PC-3 (cell line): ENCODE results near the gene SFXN2. TPM values are rescaled to one million over a fixed set of nuclear protein-coding genes. Genes with fewer than 3 reads are reported as not detected.
"Not testable (repeated sequence)": the region's sequence is repeated elsewhere in the genome, so short reads cannot be mapped to it uniquely, and the experiment has no call there.

ENCODE experiments used
- ATAC-seq: fragments of 200-7000 bp; cut with Tn5 transposase; 2 replicates; pipeline ENCODE4 v1.9.1; 2020; ENCODE audit warnings: mild to moderate bottlenecking, moderate library complexity
- Bru-seq: library from RNA; stranded (reverse); fragments of 400-500 nt; gene quantifications from one replicate; lab custom pipeline; 2021; lab: Mats Ljungman, UMichigan
- BruChase-seq, 2 experiments: library from RNA; stranded (reverse); fragments of 400-500 nt; gene quantifications; one replicate each; lab custom pipeline; 2021; lab: Mats Ljungman, UMichigan
- BruUV-seq: library from RNA; stranded (reverse); fragments of 400-500 nt; replicated peaks from 2 replicates; lab custom pipeline; 2021; lab: Mats Ljungman, UMichigan
- CTCF ChIA-PET: fragments of 300-600 bp; sonication (Branson Sonifier 250); formaldehyde crosslinking; loops from one replicate; lab custom pipeline; 2022; ENCODE audit warnings: antibody characterized with exemption; lab: Charles Lee
- POLR2A ChIA-PET: fragments of 300-600 bp; sonication (Branson Sonifier 250); formaldehyde crosslinking; loops from one replicate; lab custom pipeline; 2022; ENCODE audit warnings: antibody characterized with exemption; ENCODE audit not compliant: unreplicated experiment; lab: Charles Lee
- DNase-seq: peaks from one replicate; pipeline ENCODE4 v3.0.0-alpha.2; 2015
- H2AFZ ChIP-seq: fragments of 300-600 bp; sonication (generic); 2 replicates; pipeline ENCODE4 v1.6.0; 2016; ENCODE audit warnings: antibody characterized with exemption, low read length
- H3F3A ChIP-seq: fragments of 300-600 bp; sonication (generic); one replicate; pipeline ENCODE4 v1.6.0; 2017; ENCODE audit warnings: antibody characterized with exemption, low read length, control low read depth, mild to moderate bottlenecking; ENCODE audit not compliant: unreplicated experiment
- H3K27ac ChIP-seq: fragments of 300-600 bp; sonication (generic); 2 replicates; pipeline ENCODE4 v1.5.1; 2016; ENCODE audit warnings: mild to moderate bottlenecking, low read length
- H3K27me3 ChIP-seq: fragments of 300-600 bp; sonication (generic); 2 replicates; pipeline ENCODE4 v1.6.1; 2016; ENCODE audit warnings: low read length, mixed read lengths
- H3K36me3 ChIP-seq: fragments of 300-600 bp; sonication (generic); 2 replicates; pipeline ENCODE4 v1.6.1; 2016; ENCODE audit warnings: low read depth, mixed run types, low read length, mixed read lengths
- H3K4me1 ChIP-seq: fragments of 300-600 bp; sonication (generic); 2 replicates; pipeline ENCODE4 v1.5.1; 2016; ENCODE audit warnings: low read length; ENCODE audit not compliant: insufficient read depth
- H3K4me2 ChIP-seq: fragments of 300-600 bp; sonication (generic); 2 replicates; pipeline ENCODE4 v1.6.0; 2016; ENCODE audit warnings: low read length
- H3K4me3 ChIP-seq: fragments of 300-600 bp; sonication (generic); 2 replicates; pipeline ENCODE4 v1.5.1; 2016; ENCODE audit warnings: mild to moderate bottlenecking, low read length, mixed read lengths
- H3K79me2 ChIP-seq: fragments of 300-600 bp; sonication (generic); 2 replicates; pipeline ENCODE4 v1.6.1; 2017; ENCODE audit warnings: low read length, mixed read lengths
- H3K9ac ChIP-seq: fragments of 300-600 bp; sonication (generic); 2 replicates; pipeline ENCODE4 v1.6.0; 2016; ENCODE audit warnings: mild to moderate bottlenecking, low read length
- H3K9me2 ChIP-seq: fragments of 300-600 bp; sonication (generic); replicated peaks from 2 replicates; pipeline ENCODE4 v1.6.1; 2016; ENCODE audit warnings: mixed run types, low read length, mixed read lengths
- H3K9me3 ChIP-seq: fragments of 300-600 bp; sonication (generic); 2 replicates; pipeline ENCODE4 v1.6.1; 2016; ENCODE audit warnings: low read length, mixed read lengths
- H4K20me1 ChIP-seq: fragments of 300-600 bp; sonication (generic); 2 replicates; pipeline ENCODE4 v1.6.1; 2016; ENCODE audit warnings: low read length, mixed read lengths
- CTCF ChIP-seq: fragments of 300-600 bp; sonication (generic); conservative IDR thresholded peaks from 2 replicates; pipeline ENCODE4 v1.5.1; 2017; ENCODE audit warnings: antibody characterized with exemption, low read depth, mild to moderate bottlenecking, low read length
- EZH2 ChIP-seq: fragments of 300-600 bp; sonication (generic); IDR thresholded peaks from one replicate; pipeline ENCODE4 v1.6.1; 2017; ENCODE audit warnings: antibody characterized with exemption, mild to moderate bottlenecking, low read length; ENCODE audit not compliant: unreplicated experiment
- EZH2phosphoT487 ChIP-seq: fragments of 300-600 bp; sonication (generic); IDR thresholded peaks from 2 replicates; pipeline ENCODE4 v1.6.1; 2018; ENCODE audit warnings: mild to moderate bottlenecking, antibody characterized with exemption, low read length, borderline replicate concordance
- intact Hi-C: fragments of 100-400 bp; cut with micrococcal nuclease; formaldehyde crosslinking; loops from 2 replicates; pipeline ENCODE4 v1.9.0; 2023
- long read RNA-seq: library from polyadenylated mRNA; unstranded; transcript quantifications from one replicate; pipeline ENCODE4 v2.0.0, GENCODE V29; 2021; ENCODE audit not compliant: unreplicated experiment
- total RNA-seq: library from RNA; depleted of rRNA; stranded (reverse); fragments of >200 nt; gene quantifications from 2 replicates; pipeline ENCODE4 v1.2.3, GENCODE V29; 2014; rRNA removed

SFXN2 gene
- 7.5 and 10.3 TPM in 2 replicates for total RNA-seq
- Bru-seq, nascent RNA = percentile 60 among the genes with signal in this experiment
- BruChase-seq, experiment 1, labeled RNA remaining after a 6-hour chase = percentile 51 among the genes with signal in this experiment
- percentile 53 among the genes with signal in this experiment for BruChase-seq, experiment 2, labeled RNA remaining after a 2-hour chase
- long read RNA-seq, partial matches to known transcripts = 1 of 6 reads
- long read RNA-seq, other reads (novel, unspliced or antisense) = 4 of 6 reads

GRCh38 chr10:102714621-102715455, at the start of gene SFXN2:
Gene SFXN2 (plus strand): TSS chr10:102714636. CDS start chr10:102726637, 12,001 bp downstream.
- Histone ChIP-seq H2AFZ (peak within 1 kb of the TSS; percentile 94), H3K27me3 (no peaks in the 10 kb centered on the region), H3K4me3 (peak within 1 kb of the TSS; percentile 79), H3K4me2 (peak within 1 kb of the TSS; percentile 99), H3K9ac (peak within 1 kb of the TSS; percentile 89), H3K9me3 (no peaks in the 10 kb centered on the region), H3K9me2 (no peaks in the 10 kb centered on the region), H3K36me3 (no peaks in the 10 kb centered on the region), H3K4me1 (peaks cover 18% of the 10 kb centered on the region), H3K27ac (0 out of 2 replicates have a peak within 1 kb of the TSS, but pooled peaks have one; percentile 34), H3F3A (no peaks in the 10 kb centered on the region), H4K20me1 (no peaks in the 10 kb centered on the region), H3K79me2 (peaks cover 19% of the 10 kb centered on the region; the same call in 1 of the 2 replicates)
- intact Hi-C loops = loop anchor here (2.0 to 5.0 kb wide), 3 partner anchors 38 to 213 kb away; partner anchors contain the start of genes ACTR1A and SUFU
- POLR2A ChIA-PET = interaction anchor here (0.6 to 0.9 kb wide), 2 partner anchors 38 to 389 kb away, joined by 4 to 17 read pairs; no protein-coding TSS in a partner anchor
- TSS peak; percentile 58 for BruUV-seq
- ATAC-seq (peak; percentile 23), DNase-seq (peak; percentile 24)
- CTCF ChIA-PET = interaction anchor here (1.2 kb wide), 1 partner anchor 46 kb away, joined by 4 read pairs; no protein-coding TSS in a partner anchor
- TF ChIP-seq EZH2phosphoT487 (no peak), CTCF (0 out of 2 replicates have a peak, but pooled peaks have one; percentile 23), EZH2 (no peak)

- Histone ChIP-seq H3K9me3 (no peaks in the 10 kb centered on the region), H3K4me3 (no peak overlapping the region), H2AFZ (no peak overlapping the region), H3K36me3 (no peaks in the 10 kb centered on the region), H4K20me1 (no peaks in the 10 kb centered on the region), H3K4me2 (no peak overlapping the region), H3K9ac (no peak overlapping the region), H3K27me3 (no peaks in the 10 kb centered on the region), H3K79me2 (no peaks in the 10 kb centered on the region), H3K9me2 (no peaks in the 10 kb centered on the region), H3K4me1 (peaks cover 9% of the 10 kb centered on the region; the same call in 1 of the 2 replicates), H3F3A (no peaks in the 10 kb centered on the region), H3K27ac (no peak overlapping the region)
- DNase-seq (no peak), ATAC-seq (no peak)
- no peak for TF ChIP-seq CTCF
- no peak for TF ChIP-seq EZH2phosphoT487
- no peak for TF ChIP-seq EZH2
- BruUV-seq = no TSS peak
- POLR2A ChIA-PET = no interaction called here
- CTCF ChIA-PET = no interaction called here
- intact Hi-C loops = no loop called here
These were observed 48.4 kb upstream of the SFXN2 start for GRCh38 chr10:102665904-102666509.

DNA sequence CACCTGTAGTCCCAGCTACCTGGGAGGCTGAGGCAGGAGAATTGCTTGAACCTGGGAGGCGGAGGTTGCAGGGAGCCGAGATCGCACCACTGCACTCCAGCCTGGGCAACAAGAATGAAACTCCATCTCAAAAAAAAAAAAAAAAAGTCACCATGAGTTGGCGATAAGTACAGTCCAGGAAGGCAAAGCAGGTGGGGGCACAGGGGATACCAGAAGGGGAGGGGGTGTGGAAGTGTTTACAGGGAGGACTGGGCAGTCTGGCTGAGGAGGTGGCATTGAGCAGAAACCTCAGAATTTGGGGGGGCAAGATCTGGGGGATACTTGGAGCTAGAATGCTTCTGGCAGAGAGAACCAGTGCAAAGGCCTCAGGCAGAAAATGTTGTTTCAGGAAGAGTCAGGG, 47.0 kb upstream of the SFXN2 start:
- H3F3A ChIP-seq, H3K9me3 ChIP-seq, intact Hi-C loops, H3K9me2 ChIP-seq, H3K4me1 ChIP-seq, H2AFZ ChIP-seq, H3K79me2 ChIP-seq, H3K27ac ChIP-seq, BruUV-seq, H3K9ac ChIP-seq, CTCF ChIA-PET, H3K27me3 ChIP-seq, H3K4me2 ChIP-seq, DNase-seq, H4K20me1 ChIP-seq, H3K4me3 ChIP-seq, ATAC-seq, H3K36me3 ChIP-seq: not testable (repeated sequence)
- POLR2A ChIA-PET = interaction anchor here (0.6 kb wide), 1 partner anchor 574 kb away, joined by 9 read pairs; no protein-coding TSS in a partner anchor
